ENCODE measurements around the gene MCM9. TPM values are rescaled to one million over a fixed set of nuclear protein-coding genes. Genes with fewer than 3 reads are reported as not detected.

Gene MCM9
- polyA plus RNA-seq, 3 donors = 9.4 to 11.9 (median 9.8) TPM

DNA sequence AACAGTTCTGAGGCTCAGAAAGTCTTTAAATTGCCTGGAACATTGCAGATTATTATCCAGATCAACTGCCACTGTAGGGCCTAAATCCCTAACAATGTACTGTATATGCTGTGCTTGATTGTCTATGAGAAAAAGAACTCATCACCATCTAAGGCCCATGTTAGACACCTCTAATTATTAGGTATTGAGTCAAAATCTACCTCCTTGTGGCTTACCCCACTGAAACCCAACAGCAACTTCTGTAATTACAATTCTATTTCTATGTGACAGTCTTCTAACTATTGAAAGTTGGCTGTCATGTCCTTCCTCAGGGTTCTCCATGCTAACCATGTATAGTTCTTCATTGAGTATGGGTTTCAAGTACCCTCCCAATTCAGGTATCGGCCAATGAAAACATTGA, 13.9 kb downstream of the MCM9 start:
- intact Hi-C loops (cut with micrococcal nuclease) = no loop called here
- TF ChIP-seq, protein P1, sequence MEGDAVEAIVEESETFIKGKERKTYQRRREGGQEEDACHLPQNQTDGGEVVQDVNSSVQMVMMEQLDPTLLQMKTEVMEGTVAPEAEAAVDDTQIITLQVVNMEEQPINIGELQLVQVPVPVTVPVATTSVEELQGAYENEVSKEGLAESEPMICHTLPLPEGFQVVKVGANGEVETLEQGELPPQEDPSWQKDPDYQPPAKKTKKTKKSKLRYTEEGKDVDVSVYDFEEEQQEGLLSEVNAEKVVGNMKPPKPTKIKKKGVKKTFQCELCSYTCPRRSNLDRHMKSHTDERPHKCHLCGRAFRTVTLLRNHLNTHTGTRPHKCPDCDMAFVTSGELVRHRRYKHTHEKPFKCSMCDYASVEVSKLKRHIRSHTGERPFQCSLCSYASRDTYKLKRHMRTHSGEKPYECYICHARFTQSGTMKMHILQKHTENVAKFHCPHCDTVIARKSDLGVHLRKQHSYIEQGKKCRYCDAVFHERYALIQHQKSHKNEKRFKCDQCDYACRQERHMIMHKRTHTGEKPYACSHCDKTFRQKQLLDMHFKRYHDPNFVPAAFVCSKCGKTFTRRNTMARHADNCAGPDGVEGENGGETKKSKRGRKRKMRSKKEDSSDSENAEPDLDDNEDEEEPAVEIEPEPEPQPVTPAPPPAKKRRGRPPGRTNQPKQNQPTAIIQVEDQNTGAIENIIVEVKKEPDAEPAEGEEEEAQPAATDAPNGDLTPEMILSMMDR (IDR thresholded peaks at IDR 0.05) = no peak
- Histone ChIP-seq H3K4me3 (replicated peaks in 1 of 3; ENCODE audit: low read depth in 2 of 3, low read length in 3 of 3) (no peak overlapping the region), H3K27ac (ENCODE audit: low read depth in 1 of 2, low read length in 2 of 2) (no peak overlapping the region), H3K4me1 (ENCODE audit: control insufficient read depth in 1 of 2, insufficient read depth in 2 of 2, low read length in 2 of 2) (no peaks in the 10 kb centered on the region), H2AFZ (ENCODE audit: insufficient read depth, low read depth, low read length, poor library complexity, severe bottlenecking) (no peak overlapping the region), H3K79me2 (ENCODE audit: insufficient read depth, low read length) (peaks cover 1% of the 10 kb centered on the region), H3K27me3 (ENCODE audit: control insufficient read depth in 2 of 2, insufficient read depth in 2 of 2, low read length in 2 of 2) (no peaks in the 10 kb centered on the region), H4K20me1 (ENCODE audit: insufficient read depth, low read length) (no peaks in the 10 kb centered on the region), H3K9me3 (replicated peaks in 1 of 2; ENCODE audit: control insufficient read depth in 1 of 2, insufficient read depth in 1 of 2, low read length in 2 of 2) (no peaks in the 10 kb centered on the region), H3K4me2 (replicated peaks; ENCODE audit: extremely low read depth, low read length, poor library complexity, severe bottlenecking) (no peak overlapping the region), H3K9ac (ENCODE audit: insufficient read depth, low read length, poor library complexity, severe bottlenecking) (no peak overlapping the region), H3K36me3 (replicated peaks in 1 of 2; ENCODE audit: control insufficient read depth in 1 of 2, insufficient read depth in 2 of 2, low read length in 2 of 2) (peaks cover 74 to 95% of the 10 kb centered on the region in 2 donors)
- WGBS (ENCODE audit: insufficient coverage) = 100% methylated on average over 1 of the region's 1 CpG
- Mint-ChIP-seq H3K27ac (no peak overlapping the region), H3K9me3 (no peaks in the 10 kb centered on the region), H3K4me1 (no peaks in the 10 kb centered on the region), H3K36me3 (peaks cover 70 to 84% of the 10 kb centered on the region in 2 donors), H3K4me3 (no peak overlapping the region), H3K27me3 (ENCODE audit: low read depth in 3 of 3) (no peaks in the 10 kb centered on the region)
- DNase-seq = no peak

DNA sequence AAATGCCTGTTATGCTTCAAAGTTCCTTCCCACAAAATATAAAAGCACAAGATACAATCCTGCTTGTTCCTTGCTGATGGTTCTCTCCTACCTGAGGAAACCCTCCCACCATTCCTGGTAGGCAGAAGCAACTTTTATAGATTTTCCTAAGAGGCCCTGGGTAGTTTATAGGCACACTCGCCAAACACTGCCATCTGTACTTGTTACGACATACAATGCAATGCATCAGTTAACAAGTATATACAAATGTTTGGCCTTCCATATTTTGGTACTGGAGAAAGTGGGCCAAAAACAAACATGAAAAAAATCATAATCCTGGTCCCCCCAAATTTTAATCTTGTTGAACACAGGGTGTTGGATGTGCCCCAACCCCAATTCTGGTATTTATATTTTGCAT, 16.6 kb downstream of the MCM9 start:
- no CpG with 5 or more reads among the region's 2 CpGs for WGBS (ENCODE audit: insufficient coverage)
- Histone ChIP-seq H4K20me1 (ENCODE audit: insufficient read depth, low read length) (peaks cover 5% of the 10 kb centered on the region), H3K9me3 (replicated peaks in 1 of 2; ENCODE audit: control insufficient read depth in 1 of 2, insufficient read depth in 1 of 2, low read length in 2 of 2) (no peaks in the 10 kb centered on the region), H3K4me1 (ENCODE audit: control insufficient read depth in 1 of 2, insufficient read depth in 2 of 2, low read length in 2 of 2) (no peaks in the 10 kb centered on the region), H3K27me3 (ENCODE audit: control insufficient read depth in 2 of 2, insufficient read depth in 2 of 2, low read length in 2 of 2) (no peaks in the 10 kb centered on the region), H3K36me3 (replicated peaks in 1 of 2; ENCODE audit: control insufficient read depth in 1 of 2, insufficient read depth in 2 of 2, low read length in 2 of 2) (peaks cover 81 to 95% of the 10 kb centered on the region in 2 donors), H3K4me2 (replicated peaks; ENCODE audit: extremely low read depth, low read length, poor library complexity, severe bottlenecking) (no peak overlapping the region), H3K4me3 (replicated peaks in 1 of 3; ENCODE audit: low read depth in 2 of 3, low read length in 3 of 3) (no peak overlapping the region), H3K27ac (ENCODE audit: low read depth in 1 of 2, low read length in 2 of 2) (no peak overlapping the region), H2AFZ (ENCODE audit: insufficient read depth, low read depth, low read length, poor library complexity, severe bottlenecking) (no peak overlapping the region), H3K9ac (ENCODE audit: insufficient read depth, low read length, poor library complexity, severe bottlenecking) (no peak overlapping the region), H3K79me2 (ENCODE audit: insufficient read depth, low read length) (no peaks in the 10 kb centered on the region)
- H3K27ac Mint-ChIP-seq = no peak overlapping the region
- TF ChIP-seq, protein P1 (IDR thresholded peaks at IDR 0.05) = no peak
- H3K4me3 Mint-ChIP-seq = no peak overlapping the region
- H3K27me3 Mint-ChIP-seq (ENCODE audit: low read depth in 3 of 3) = no peaks in the 10 kb centered on the region
- H3K36me3 Mint-ChIP-seq = peaks cover 78 to 89% of the 10 kb centered on the region in 2 donors
- DNase-seq = no peak
- H3K4me1 Mint-ChIP-seq = no peaks in the 10 kb centered on the region
- intact Hi-C loops (cut with micrococcal nuclease) = no loop called here
- no peaks in the 10 kb centered on the region for H3K9me3 Mint-ChIP-seq

Measured in CD14-positive monocyte (primary cell).